Esophagus muscularis mucosa (tissue), 4 donors: ENCODE data around the gene PGF. TPM values are rescaled to one million over a fixed set of nuclear protein-coding genes. Genes with fewer than 3 reads are reported as not detected.

Source experiments
- DNase-seq: peaks from one replicate; pipeline ENCODE4 v3.0.0-alpha.2; 2017; ENCODE audit errors: extremely low spot score
- H3K27ac ChIP-seq, 4 donors: fragments of 200-600 bp; sonication (generic); replicated peaks in 1 of 4; 1 replicate in 3 of 4; 2 replicates in 1 of 4; pipeline ENCODE4 v1.5.1; 2016 to 2019; ENCODE audit warnings: mild to moderate bottlenecking in 1 of 4
- H3K27me3 ChIP-seq, 4 donors: fragments of 200-600 bp; sonication (generic); one replicate each; pipeline versions ENCODE4 v1.5.1 to v1.6.0; 2016 to 2019
- H3K36me3 ChIP-seq, 4 donors: fragments of 200-600 bp; sonication (generic); one replicate each; pipeline ENCODE4 v1.5.1; 2016 to 2019
- H3K4me1 ChIP-seq, 4 donors: fragments of 200-600 bp; sonication (generic); one replicate each; pipeline ENCODE4 v1.5.1; 2016 to 2019
- H3K4me3 ChIP-seq, 4 donors: fragments of 200-600 bp; sonication (generic); 1 replicate in 2 of 4; 2 replicates in 2 of 4; pipeline ENCODE4 v1.5.1; 2016 to 2019; ENCODE audit warnings: mild to moderate bottlenecking in 4 of 4, moderate library complexity in 1 of 4
- H3K9me3 ChIP-seq, 4 donors: fragments of 200-600 bp; sonication (generic); 1 replicate in 3 of 4; 2 replicates in 1 of 4; pipeline ENCODE4 v1.5.1; 2016 to 2019
- EP300 ChIP-seq: sonication (generic); formaldehyde crosslinking; IDR thresholded peaks from one replicate; pipeline ENCODE4 v1.6.1; 2017; ENCODE audit warnings: antibody characterized with exemption
- POLR2A ChIP-seq: fragments of 450-650 bp; IDR thresholded peaks from one replicate; pipeline ENCODE4 v1.6.1; 2017; ENCODE audit warnings: antibody characterized with exemption, moderate library complexity, mild to moderate bottlenecking, low read depth
- POLR2AphosphoS5 ChIP-seq, 2 donors: sonication (generic); formaldehyde crosslinking; IDR thresholded peaks; one replicate each; pipeline ENCODE4 v1.6.1; 2017; ENCODE audit warnings: antibody characterized with exemption in 2 of 2
- WGBS: methylation state at CpG from one replicate; pipeline ENCODE4 v1.1.5; 2018; 5-methylcytosine and 5-hydroxymethylcytosine counted together
- intact Hi-C: fragments of 100-400 bp; cut with DNase I; formaldehyde crosslinking; loops from one replicate; pipeline ENCODE4 v1.15.1; 2023
- total RNA-seq, 4 donors: library from RNA; depleted of rRNA; stranded (reverse); fragments of >200 nt; gene quantifications; one replicate each; pipeline versions ENCODE4 v1.1.0 to v1.2.1, GENCODE V29; 2016
- TF ChIP-seq, protein P1 (sequence below), 3 experiments: fragments of 200-600 bp in 2 of 3; fragments of 450-650 bp in 1 of 3; sonication (generic) in 2 of 3; IDR thresholded peaks; one replicate each; pipeline ENCODE4 v1.5.1; 2017 to 2019; ENCODE audit warnings: antibody characterized with exemption in 3 of 3, mild to moderate bottlenecking in 2 of 3, moderate library complexity in 1 of 3

PGF gene
- total RNA-seq, 4 donors from 2014 or later = 16.7 to 69.6 (median 18.4) TPM

DNA sequence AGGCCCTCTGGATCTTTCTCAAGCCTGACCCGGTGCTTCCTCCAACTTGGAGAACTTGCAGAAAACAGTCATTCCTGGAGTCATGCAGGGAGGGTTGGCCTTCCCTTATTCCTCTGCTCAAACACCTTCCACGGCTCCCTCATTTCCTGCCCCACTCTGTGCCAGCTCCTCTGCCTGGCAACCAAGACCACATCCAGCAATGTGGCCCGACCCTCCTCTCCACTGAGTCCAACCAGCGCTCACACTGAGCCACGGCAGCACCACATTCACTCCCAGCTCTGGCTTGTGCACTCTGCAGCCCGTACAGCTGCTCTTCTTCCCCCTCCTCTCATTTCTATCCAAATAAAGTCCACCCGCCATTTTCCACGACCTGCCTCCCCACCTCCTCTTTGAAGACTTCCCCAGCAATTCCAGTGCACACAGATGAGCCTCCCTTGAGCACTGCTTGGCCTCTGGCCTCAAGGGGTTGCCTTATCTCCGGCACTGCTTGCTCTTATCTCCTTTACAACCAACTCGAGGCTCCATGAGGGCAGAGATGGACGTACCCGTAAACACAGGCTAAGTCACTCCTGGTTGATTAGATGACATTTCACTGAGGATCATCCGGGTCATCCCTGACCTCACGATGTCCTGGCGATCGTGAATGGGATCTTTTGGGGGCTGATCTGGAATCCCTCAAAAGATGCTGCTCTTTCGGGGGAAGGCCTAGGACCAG is 5.4 kb downstream of the PGF start:
- peaks cover 0 to 56% (median 0%) of the 10 kb centered on the region in 4 donors for H3K27me3 ChIP-seq
- peaks cover 0 to 32% (median 2%) of the 10 kb centered on the region in 4 donors for H3K36me3 ChIP-seq
- DNase-seq = no peak
- WGBS = 86% methylated on average over 15 of the region's 17 CpGs
- TF ChIP-seq POLR2A (no peak), EP300 (no peak), POLR2AphosphoS5 (IDR thresholded peaks at IDR 0.05) (no peak)
- TF ChIP-seq, protein P1, sequence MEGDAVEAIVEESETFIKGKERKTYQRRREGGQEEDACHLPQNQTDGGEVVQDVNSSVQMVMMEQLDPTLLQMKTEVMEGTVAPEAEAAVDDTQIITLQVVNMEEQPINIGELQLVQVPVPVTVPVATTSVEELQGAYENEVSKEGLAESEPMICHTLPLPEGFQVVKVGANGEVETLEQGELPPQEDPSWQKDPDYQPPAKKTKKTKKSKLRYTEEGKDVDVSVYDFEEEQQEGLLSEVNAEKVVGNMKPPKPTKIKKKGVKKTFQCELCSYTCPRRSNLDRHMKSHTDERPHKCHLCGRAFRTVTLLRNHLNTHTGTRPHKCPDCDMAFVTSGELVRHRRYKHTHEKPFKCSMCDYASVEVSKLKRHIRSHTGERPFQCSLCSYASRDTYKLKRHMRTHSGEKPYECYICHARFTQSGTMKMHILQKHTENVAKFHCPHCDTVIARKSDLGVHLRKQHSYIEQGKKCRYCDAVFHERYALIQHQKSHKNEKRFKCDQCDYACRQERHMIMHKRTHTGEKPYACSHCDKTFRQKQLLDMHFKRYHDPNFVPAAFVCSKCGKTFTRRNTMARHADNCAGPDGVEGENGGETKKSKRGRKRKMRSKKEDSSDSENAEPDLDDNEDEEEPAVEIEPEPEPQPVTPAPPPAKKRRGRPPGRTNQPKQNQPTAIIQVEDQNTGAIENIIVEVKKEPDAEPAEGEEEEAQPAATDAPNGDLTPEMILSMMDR (IDR thresholded peaks at IDR 0.05) = no peak
- no peak overlapping the region for H3K4me3 ChIP-seq
- no peak overlapping the region for H3K27ac ChIP-seq
- intact Hi-C loops = loop anchor here (5.0 kb wide), 1 partner anchor 52 kb away; the partner anchor contains the start of gene EIF2B2
- peaks cover 36 to 58% (median 46%) of the 10 kb centered on the region in 4 donors for H3K4me1 ChIP-seq
- H3K9me3 ChIP-seq = no peaks in the 10 kb centered on the region

- no peaks in the 10 kb centered on the region for H3K9me3 ChIP-seq
- 96% methylated on average over 4 of the region's 16 CpGs for WGBS
- H3K4me1 ChIP-seq = peaks cover 28 to 50% (median 38%) of the 10 kb centered on the region in 4 donors
- no peak overlapping the region for H3K4me3 ChIP-seq
- intact Hi-C loops = loop anchor here (5.0 kb wide), 1 partner anchor 53 kb away; the partner anchor contains the start of gene EIF2B2
- peaks cover 0 to 48% (median 0%) of the 10 kb centered on the region in 4 donors for H3K27me3 ChIP-seq
- peaks cover 0 to 32% (median 2%) of the 10 kb centered on the region in 4 donors for H3K36me3 ChIP-seq
- no peak overlapping the region for H3K27ac ChIP-seq
- no peak for DNase-seq
- TF ChIP-seq EP300 = no peak
- no peak for TF ChIP-seq POLR2A
- TF ChIP-seq, protein P1 (IDR thresholded peaks at IDR 0.05) = no peak
- TF ChIP-seq POLR2AphosphoS5 (IDR thresholded peaks at IDR 0.05) = no peak
Observed at GRCh38 chr14:74949191-74949601, 6.2 kb downstream of the PGF start.

- no peaks in the 10 kb centered on the region for H3K9me3 ChIP-seq
- peaks cover 0 to 32% (median 2%) of the 10 kb centered on the region in 4 donors for H3K36me3 ChIP-seq
- intact Hi-C loops = loop anchor here (5.0 kb wide), 1 partner anchor 54 kb away; the partner anchor contains the start of gene EIF2B2
- peak overlapping the region in 3 of 4 donors; percentile 5 to 66 (median 40) for H3K27ac ChIP-seq
- no peak for DNase-seq
- TF ChIP-seq EP300 (no peak), POLR2A (no peak), POLR2AphosphoS5 (IDR thresholded peaks at IDR 0.05) (no peak)
- peaks cover 21 to 43% (median 31%) of the 10 kb centered on the region in 4 donors for H3K4me1 ChIP-seq
- peaks cover 0 to 41% (median 0%) of the 10 kb centered on the region in 4 donors for H3K27me3 ChIP-seq
- WGBS = 76% methylated on average over 20 of the region's 23 CpGs
- peak overlapping the region in 3 of 4 donors; percentile 1 to 26 (median 24) for H3K4me3 ChIP-seq
Observed at GRCh38 chr14:74948228-74949175, 6.9 kb downstream of the PGF start.

GRCh38 chr14:74947353-74948227 is 7.8 kb downstream of the PGF start:
- H3K4me3 ChIP-seq = peak overlapping the region in 3 of 4 donors; percentile 1 to 26 (median 24)
- no peak for DNase-seq
- H3K4me1 ChIP-seq = peaks cover 21 to 38% (median 33%) of the 10 kb centered on the region in 4 donors
- peaks cover 0 to 28% (median 2%) of the 10 kb centered on the region in 4 donors for H3K36me3 ChIP-seq
- intact Hi-C loops = loop anchor here (2.0 to 5.0 kb wide), 2 partner anchors 55 to 141 kb away; partner anchors contain the start of gene EIF2B2
- peaks cover 0 to 33% (median 0%) of the 10 kb centered on the region in 4 donors for H3K27me3 ChIP-seq
- 88% methylated on average over 12 of the region's 13 CpGs for WGBS
- peak overlapping the region; percentile 5 to 66 (median 34) for H3K27ac ChIP-seq
- no peak for TF ChIP-seq POLR2A
- TF ChIP-seq EP300 = no peak
- TF ChIP-seq, protein P1 (IDR thresholded peaks at IDR 0.05) = no peak
- no peak for TF ChIP-seq POLR2AphosphoS5 (IDR thresholded peaks at IDR 0.05)
- no peaks in the 10 kb centered on the region for H3K9me3 ChIP-seq
